CD4-positive, CD25-positive, alpha-beta regulatory T cell (primary cell): Measurements from ENCODE around the gene SLC22A2. TPM values are rescaled to one million over a fixed set of nuclear protein-coding genes. Genes with fewer than 3 reads are reported as not detected.
A peak's percentile ranks its signal among the peaks of the same experiment; 100 is the strongest.
"Not testable (repeated sequence)": the region's sequence is repeated elsewhere in the genome, so short reads cannot be mapped to it uniquely, and the experiment has no call there.

Experiments used
- ATAC-seq, 2 donors: fragments of 150-1000 bp; cut with Tn5 transposase; one replicate each; pipeline ENCODE4 v1.10.0; 2021; ENCODE audit warnings: low read depth in 2 of 2, moderate number of reproducible peaks in 2 of 2, moderate library complexity in 1 of 2
- DNase-seq, 3 donors: peaks; one replicate each; pipeline versions ENCODE4 v3.0.0 to v3.0.0-alpha.2; 2012 to 2022; ENCODE audit warnings: mixed read lengths in 1 of 3
- H3K27ac ChIP-seq: one replicate; pipeline ENCODE4 v1.7.0; 2013; ENCODE audit warnings: mild to moderate bottlenecking, low read length; ENCODE audit not compliant: insufficient read depth, poor library complexity, severe bottlenecking
- H3K27me3 ChIP-seq: one replicate; pipeline ENCODE4 v1.7.0; 2013; ENCODE audit warnings: low read length; ENCODE audit not compliant: control insufficient read depth, insufficient read depth
- H3K36me3 ChIP-seq: one replicate; pipeline ENCODE4 v1.7.0; 2013; ENCODE audit warnings: mild to moderate bottlenecking, low read length, moderate library complexity; ENCODE audit not compliant: control insufficient read depth, insufficient read depth
- H3K4me1 ChIP-seq: 2 replicates; pipeline ENCODE4 v1.7.0; 2013; ENCODE audit warnings: mild to moderate bottlenecking, low read length; ENCODE audit not compliant: insufficient read depth, control insufficient read depth, poor library complexity, severe bottlenecking
- H3K4me3 ChIP-seq: one replicate; pipeline ENCODE4 v1.7.0; 2013; ENCODE audit warnings: low read depth, mild to moderate bottlenecking, low read length, moderate library complexity
- H3K9me3 ChIP-seq, 2 experiments: 1 replicate in 1 of 2; 2 replicates in 1 of 2; pipeline ENCODE4 v1.7.0; 2013; ENCODE audit warnings: low read length in 2 of 2, mild to moderate bottlenecking in 1 of 2, moderate library complexity in 1 of 2; ENCODE audit not compliant: control insufficient read depth in 2 of 2
- H3K27ac Mint-ChIP-seq, 3 donors: one replicate each; pipeline ENCODE4 v1.8.0; 2020 to 2022; ENCODE audit warnings: mild to moderate bottlenecking in 3 of 3, mixed read lengths in 3 of 3, moderate library complexity in 2 of 3
- H3K27me3 Mint-ChIP-seq: one replicate; pipeline ENCODE4 v1.8.0; 2022; ENCODE audit warnings: mild to moderate bottlenecking, mixed read lengths
- H3K36me3 Mint-ChIP-seq: one replicate; pipeline ENCODE4 v1.8.0; 2020; ENCODE audit warnings: mixed read lengths
- H3K4me1 Mint-ChIP-seq, 4 donors: one replicate each; pipeline ENCODE4 v1.8.0; 2020 to 2022; ENCODE audit warnings: mixed read lengths in 4 of 4, mild to moderate bottlenecking in 1 of 4
- H3K4me3 Mint-ChIP-seq, 4 donors: one replicate each; pipeline ENCODE4 v1.8.0; 2020 to 2022; ENCODE audit warnings: mild to moderate bottlenecking in 4 of 4, mixed read lengths in 4 of 4, moderate library complexity in 3 of 4
- H3K9me3 Mint-ChIP-seq, 7 donors: one replicate each; pipeline ENCODE4 v1.8.0; 2020 to 2022; ENCODE audit warnings: mixed read lengths in 7 of 7, mild to moderate bottlenecking in 3 of 7, moderate library complexity in 2 of 7
- polyA plus RNA-seq, 4 donors: library from polyadenylated mRNA; unstranded; fragments of 300-500 nt; fragmentation: Illumina TruSeq; gene quantifications; one replicate each; pipeline ENCODE4 v1.2.3, GENCODE V29; 2021
- total RNA-seq: library from RNA; stranded (reverse); gene quantifications from one replicate; pipeline ENCODE4 v1.2.3, GENCODE V29; 2022

SLC22A2 gene
- total RNA-seq (not detected), polyA plus RNA-seq (not detected)

- Mint-ChIP-seq H3K36me3 (no peaks in the 10 kb centered on the region), H3K4me1 (no peaks in the 10 kb centered on the region), H3K27ac (no peak within 1 kb of the TSS), H3K4me3 (no peak within 1 kb of the TSS), H3K27me3 (peaks cover 5% of the 10 kb centered on the region), H3K9me3 (peaks cover 0 to 1% (median 0%) of the 10 kb centered on the region in 7 donors)
- Histone ChIP-seq H3K4me1 (no peaks in the 10 kb centered on the region), H3K27ac (no peak within 1 kb of the TSS), H3K27me3 (no peaks in the 10 kb centered on the region), H3K36me3 (no peaks in the 10 kb centered on the region), H3K9me3 (no peaks in the 10 kb centered on the region), H3K4me3 (no peak within 1 kb of the TSS)
- DNase-seq (no peak), ATAC-seq (no peak)
These were observed at the start of gene SLC22A2 for GRCh38 chr6:160258346-160259142. TSS of gene SLC22A2 (minus strand) at chr6:160258821. CDS start at chr6:160258757, 64 bp downstream.

GRCh38 chr6:160305926-160306713 is 47.5 kb upstream of the SLC22A2 start:
- ATAC-seq (no peak), DNase-seq (no peak)
- H3K27me3 ChIP-seq = peaks cover 3% of the 10 kb centered on the region
- no peaks in the 10 kb centered on the region for H3K36me3 ChIP-seq
- no peak overlapping the region for H3K27ac Mint-ChIP-seq
- H3K36me3 Mint-ChIP-seq = no peaks in the 10 kb centered on the region
- H3K4me3 Mint-ChIP-seq = no peak overlapping the region
- peaks cover 13% of the 10 kb centered on the region for H3K27me3 Mint-ChIP-seq
- H3K9me3 ChIP-seq = peaks cover 0 to 9% of the 10 kb centered on the region in 2 experiments
- no peaks in the 10 kb centered on the region for H3K4me1 Mint-ChIP-seq
- no peak overlapping the region for H3K27ac ChIP-seq
- no peaks in the 10 kb centered on the region for H3K4me1 ChIP-seq
- no peak overlapping the region for H3K4me3 ChIP-seq
- H3K9me3 Mint-ChIP-seq = peaks cover 5 to 19% (median 9%) of the 10 kb centered on the region in 7 donors

GRCh38 chr6:160303806-160304205 is 45.2 kb upstream of the SLC22A2 start:
- H3K4me3 ChIP-seq = no peak overlapping the region
- H3K9me3 Mint-ChIP-seq = peaks cover 0 to 13% (median 2%) of the 10 kb centered on the region in 7 donors
- peaks cover 13% of the 10 kb centered on the region for H3K27me3 Mint-ChIP-seq
- no peaks in the 10 kb centered on the region for H3K36me3 Mint-ChIP-seq
- H3K9me3 ChIP-seq = no peaks in the 10 kb centered on the region
- no peak overlapping the region for H3K4me3 Mint-ChIP-seq
- DNase-seq (no peak), ATAC-seq (no peak)
- no peak overlapping the region for H3K27ac Mint-ChIP-seq
- H3K4me1 ChIP-seq = no peaks in the 10 kb centered on the region
- no peaks in the 10 kb centered on the region for H3K4me1 Mint-ChIP-seq
- H3K36me3 ChIP-seq = no peaks in the 10 kb centered on the region
- no peak overlapping the region for H3K27ac ChIP-seq
- peaks cover 1% of the 10 kb centered on the region for H3K27me3 ChIP-seq

- not testable (repeated sequence) for H3K27ac ChIP-seq, H3K36me3 ChIP-seq, H3K4me1 ChIP-seq, H3K4me3 Mint-ChIP-seq, H3K4me1 Mint-ChIP-seq, H3K27me3 Mint-ChIP-seq, H3K4me3 ChIP-seq, ATAC-seq, DNase-seq, H3K9me3 Mint-ChIP-seq, H3K9me3 ChIP-seq, H3K36me3 Mint-ChIP-seq, H3K27me3 ChIP-seq
- H3K27ac Mint-ChIP-seq = peak overlapping the region in 1 of 3 donors; percentile 20
These were observed 43.9 kb upstream of the SLC22A2 start for GRCh38 chr6:160302431-160303082.

- no peaks in the 10 kb centered on the region for H3K4me1 ChIP-seq
- no peak for ATAC-seq
- H3K27ac Mint-ChIP-seq = no peak overlapping the region
- no peaks in the 10 kb centered on the region for H3K27me3 ChIP-seq
- peaks cover 4% of the 10 kb centered on the region for H3K27me3 Mint-ChIP-seq
- no peak overlapping the region for H3K4me3 Mint-ChIP-seq
- DNase-seq = no peak
- no peaks in the 10 kb centered on the region for H3K9me3 ChIP-seq
- H3K4me3 ChIP-seq = no peak overlapping the region
- H3K9me3 Mint-ChIP-seq = peaks cover 0 to 5% (median 0%) of the 10 kb centered on the region in 7 donors
- no peak overlapping the region for H3K27ac ChIP-seq
- H3K36me3 ChIP-seq = no peaks in the 10 kb centered on the region
- H3K36me3 Mint-ChIP-seq = no peaks in the 10 kb centered on the region
- no peaks in the 10 kb centered on the region for H3K4me1 Mint-ChIP-seq
These were observed 42.7 kb upstream of the SLC22A2 start for GRCh38 chr6:160301339-160301738.

GRCh38 chr6:160300076-160300695 is 41.6 kb upstream of the SLC22A2 start:
- Histone ChIP-seq H3K4me1 (no peaks in the 10 kb centered on the region), H3K9me3 (no peaks in the 10 kb centered on the region), H3K4me3 (no peak overlapping the region), H3K36me3 (no peaks in the 10 kb centered on the region), H3K27ac (no peak overlapping the region), H3K27me3 (peaks cover 6% of the 10 kb centered on the region)
- Mint-ChIP-seq H3K27me3 (no peaks in the 10 kb centered on the region), H3K36me3 (no peaks in the 10 kb centered on the region), H3K9me3 (peaks cover 0 to 5% (median 0%) of the 10 kb centered on the region in 7 donors), H3K4me1 (no peaks in the 10 kb centered on the region), H3K27ac (no peak overlapping the region), H3K4me3 (no peak overlapping the region)
- DNase-seq (no peak), ATAC-seq (no peak)

- Mint-ChIP-seq H3K9me3 (peaks cover 0 to 3% (median 0%) of the 10 kb centered on the region in 7 donors), H3K4me3 (no peak overlapping the region), H3K27me3 (no peaks in the 10 kb centered on the region), H3K27ac (no peak overlapping the region), H3K36me3 (no peaks in the 10 kb centered on the region), H3K4me1 (no peaks in the 10 kb centered on the region)
- ATAC-seq = no peak
- Histone ChIP-seq H3K9me3 (no peaks in the 10 kb centered on the region), H3K27me3 (peaks cover 6% of the 10 kb centered on the region), H3K4me3 (no peak overlapping the region), H3K27ac (no peak overlapping the region), H3K36me3 (no peaks in the 10 kb centered on the region), H3K4me1 (no peaks in the 10 kb centered on the region)
- DNase-seq = no peak
These were observed 40.9 kb upstream of the SLC22A2 start for GRCh38 chr6:160299559-160299958.
